HepG2 (cell line): Measurements from ENCODE around the gene ZNF747. TPM values are rescaled to one million over a fixed set of nuclear protein-coding genes. Genes with fewer than 3 reads are reported as not detected.

Source experiments
- ESRRA ChIP-seq: sonication (generic); formaldehyde crosslinking; IDR thresholded peaks from 2 replicates; pipeline ENCODE4 v1.5.1; 2020; ENCODE audit warnings: mild to moderate bottlenecking, low read depth, missing genetic modification reagents
- GMEB2 ChIP-seq: IDR thresholded peaks from 2 replicates; pipeline ENCODE4 v1.6.1; 2016; ENCODE audit warnings: missing biosample characterization, missing genetic modification reagents, low read depth
- KMT2A ChIP-seq: sonication (generic); formaldehyde crosslinking; IDR thresholded peaks from 2 replicates; pipeline ENCODE4 v1.4.0; 2020; ENCODE audit warnings: missing genetic modification reagents
- MYC ChIP-seq: sonication (generic); formaldehyde crosslinking; IDR thresholded peaks from 2 replicates; pipeline ENCODE4 v1.9.0; 2021; ENCODE audit warnings: missing genetic modification reagents, borderline replicate concordance
- MZF1 ChIP-seq: sonication (generic); formaldehyde crosslinking; IDR thresholded peaks from 2 replicates; pipeline ENCODE4 v1.8.1; 2023; ENCODE audit warnings: mild to moderate bottlenecking, missing genetic modification reagents, borderline replicate concordance
- NCOA2 ChIP-seq: sonication (generic); formaldehyde crosslinking; IDR thresholded peaks from 2 replicates; pipeline ENCODE4 v1.8.0; 2022; ENCODE audit warnings: inconsistent platforms
- NR1H2 ChIP-seq: sonication (generic); formaldehyde crosslinking; IDR thresholded peaks from 2 replicates; pipeline ENCODE4 v1.8.1; 2022; ENCODE audit warnings: low read depth, missing genetic modification reagents, borderline replicate concordance
- PHB2 ChIP-seq: fragments of 450-650 bp; IDR thresholded peaks from 2 replicates; pipeline ENCODE4 v1.6.1; 2018; ENCODE audit not compliant: partially characterized antibody
- SMYD3 ChIP-seq: sonication (generic); formaldehyde crosslinking; IDR thresholded peaks from 2 replicates; pipeline ENCODE4 v1.8.1; 2023; ENCODE audit warnings: mild to moderate bottlenecking, missing genetic modification reagents
- SRF ChIP-seq: IDR thresholded peaks from 2 replicates; pipeline ENCODE4 v1.6.1; 2011; ENCODE audit warnings: mild to moderate bottlenecking, low read depth, low read length, moderate library complexity
- TFAP4 ChIP-seq: sonication (generic); IDR thresholded peaks from 2 replicates; pipeline ENCODE4 v1.6.1; 2016; ENCODE audit warnings: low read depth, borderline replicate concordance
- TRIM24 ChIP-seq: sonication (generic); formaldehyde crosslinking; IDR thresholded peaks from 2 replicates; pipeline ENCODE4 v1.8.0; 2022; ENCODE audit warnings: mild to moderate bottlenecking, missing genetic modification reagents
- ZBTB7A ChIP-seq: sonication (generic); formaldehyde crosslinking; IDR thresholded peaks from 2 replicates; pipeline ENCODE4 v1.8.0; 2022; ENCODE audit warnings: mild to moderate bottlenecking, missing genetic modification reagents
- ZNF142 ChIP-seq: sonication (generic); formaldehyde crosslinking; IDR thresholded peaks from 2 replicates; pipeline ENCODE4 v1.4.0; 2020; ENCODE audit warnings: missing genetic modification reagents
- ZNF44 ChIP-seq: sonication (generic); formaldehyde crosslinking; IDR thresholded peaks from 2 replicates; pipeline ENCODE4 v1.5.1; 2020; ENCODE audit warnings: mild to moderate bottlenecking, missing genetic modification reagents
- ZNF510 ChIP-seq: sonication (generic); formaldehyde crosslinking; IDR thresholded peaks from 2 replicates; pipeline ENCODE4 v1.4.0; 2020; ENCODE audit warnings: low read depth, mild to moderate bottlenecking, missing genetic modification reagents
- polyA plus RNA-seq, 8 experiments: library from polyadenylated mRNA; depleted of rRNA in 3 of 8; stranded (reverse) in 7 of 8; unstranded in 1 of 8; fragments of >200 nt; fragmentation: Illumina TruSeq in 4 of 8; extraction: Trizol in 4 of 8; gene quantifications; 2 replicates each; pipeline versions ENCODE4 v1.2.1 to v1.2.3, GENCODE V29; 2011 to 2016; ENCODE audit warnings: low read depth in 4 of 8, missing spikeins in 1 of 8, mixed read lengths in 1 of 8; ENCODE audit not compliant: insufficient read depth in 1 of 8
- total RNA-seq, 5 experiments: library from RNA; depleted of rRNA; stranded (reverse); fragments of >200 nt; fragmentation: Illumina TruSeq; extraction: Trizol; gene quantifications; 2 replicates each; pipeline ENCODE4 v1.2.3, GENCODE V29; 2016; ENCODE audit warnings: low read depth in 1 of 5
- TF ChIP-seq, protein P1 (sequence below): sonication (generic); formaldehyde crosslinking; IDR thresholded peaks from 2 replicates; pipeline ENCODE4 v1.5.0; 2020; ENCODE audit warnings: missing genetic modification reagents, mild to moderate bottlenecking, borderline replicate concordance

The ZNF747 gene
- total and polyA plus RNA-seq, 2 of the 13 experiments (the other 11 are each of a cell fraction or from before 2014, with no cell fraction given): 7.2 to 10.2 TPM

- TF ChIP-seq, protein P1, sequence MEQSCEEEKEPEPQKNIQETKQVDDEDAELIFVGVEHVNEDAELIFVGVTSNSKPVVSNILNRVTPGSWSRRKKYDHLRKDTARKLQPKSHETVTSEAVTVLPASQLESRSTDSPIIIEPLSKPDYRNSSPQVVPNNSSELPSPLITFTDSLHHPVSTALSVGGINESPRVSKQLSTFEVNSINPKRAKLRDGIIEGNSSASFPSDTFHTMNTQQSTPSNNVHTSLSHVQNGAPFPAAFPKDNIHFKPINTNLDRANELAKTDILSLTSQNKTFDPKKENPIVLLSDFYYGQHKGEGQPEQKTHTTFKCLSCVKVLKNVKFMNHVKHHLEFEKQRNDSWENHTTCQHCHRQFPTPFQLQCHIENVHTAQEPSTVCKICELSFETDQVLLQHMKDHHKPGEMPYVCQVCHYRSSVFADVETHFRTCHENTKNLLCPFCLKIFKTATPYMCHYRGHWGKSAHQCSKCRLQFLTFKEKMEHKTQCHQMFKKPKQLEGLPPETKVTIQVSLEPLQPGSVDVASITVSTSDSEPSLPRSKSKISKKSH: peak; percentile 69; the same call in 1 of the 2 replicates
- TF ChIP-seq NCOA2 (CRISPR knock-in tag): no peak
- peak; percentile 27; the same call in 1 of the 2 replicates for TF ChIP-seq TFAP4
- no peak for TF ChIP-seq MZF1 (CRISPR knock-in tag)
- TF ChIP-seq ZBTB7A (CRISPR knock-in tag): no peak; the same call in none of the 2 replicates
- no peak for TF ChIP-seq NR1H2 (CRISPR knock-in tag)
- peak; percentile 59; the same call in 1 of the 2 replicates for TF ChIP-seq MYC (CRISPR knock-in tag)
- no peak for TF ChIP-seq PHB2
- peak; percentile 82 for TF ChIP-seq SMYD3 (CRISPR knock-in tag)
- TF ChIP-seq ESRRA (CRISPR knock-in tag): peak; percentile 40; the same call in 1 of the 2 replicates
- no peak for TF ChIP-seq ZNF44 (CRISPR knock-in tag)
- peak; percentile 77; the same call in 1 of the 2 replicates for TF ChIP-seq ZNF510 (CRISPR knock-in tag)
- no peak for TF ChIP-seq ZNF142 (CRISPR knock-in tag)
- no peak for TF ChIP-seq SRF
- TF ChIP-seq TRIM24 (CRISPR knock-in tag): no peak
- TF ChIP-seq KMT2A (CRISPR knock-in tag): peak; percentile 83; the same call in 1 of the 2 replicates
- TF ChIP-seq GMEB2 (CRISPR knock-in tag): peak; percentile 68
Observed at GRCh38 chr16:30571445-30572322, 37.0 kb upstream of the ZNF747 start, which contains the start of gene ZNF688 (continued).
